A673 (cell line): ENCODE results near the gene PFKM. TPM values are rescaled to one million over a fixed set of nuclear protein-coding genes. Genes with fewer than 3 reads are reported as not detected.

Source experiments
- BruUV-seq: library from RNA; stranded (reverse); fragments of 400-500 nt; replicated peaks from 2 replicates; lab custom pipeline; 2021; lab: Mats Ljungman, UMichigan
- CTCF ChIA-PET: fragments of 300-600 bp; sonication (Branson Sonifier 250); formaldehyde crosslinking; loops from one replicate; lab custom pipeline; 2022; ENCODE audit warnings: antibody characterized with exemption; lab: Charles Lee
- POLR2A ChIA-PET: fragments of 300-600 bp; sonication (Branson Sonifier 250); formaldehyde crosslinking; loops from one replicate; lab custom pipeline; 2022; ENCODE audit warnings: antibody characterized with exemption; ENCODE audit not compliant: low non-redundant PET; lab: Charles Lee
- DNase-seq: peaks from one replicate; pipeline ENCODE4 v3.0.0-alpha.2; 2015; ENCODE audit warnings: low spot score
- H3K27ac ChIP-seq: fragments of 200-600 bp; sonication (generic); 2 replicates; pipeline ENCODE4 v1.5.1; 2016; ENCODE audit warnings: mixed run types, low read depth, mild to moderate bottlenecking, mixed read lengths, antibody characterized with exemption, low read length; ENCODE audit not compliant: poor library complexity, severe bottlenecking
- H3K27me3 ChIP-seq: fragments of 200-600 bp; sonication (generic); replicated peaks from 2 replicates; pipeline ENCODE4 v1.6.1; 2017; ENCODE audit warnings: mixed run types, low read depth, mild to moderate bottlenecking, mixed read lengths, antibody characterized with exemption, low read length; ENCODE audit not compliant: insufficient read depth, poor library complexity
- H3K36me3 ChIP-seq: fragments of 200-600 bp; sonication (generic); 2 replicates; pipeline ENCODE4 v1.6.1; 2016; ENCODE audit warnings: mixed run types, mild to moderate bottlenecking, mixed read lengths, antibody characterized with exemption, low read length; ENCODE audit not compliant: insufficient read depth, poor library complexity, severe bottlenecking
- H3K4me1 ChIP-seq: fragments of 200-600 bp; sonication (generic); 2 replicates; pipeline ENCODE4 v1.6.1; 2017; ENCODE audit warnings: mixed run types, mild to moderate bottlenecking, mixed read lengths, antibody characterized with exemption, low read length; ENCODE audit not compliant: insufficient read depth, poor library complexity, severe bottlenecking
- H3K4me3 ChIP-seq: fragments of 200-600 bp; sonication (generic); 2 replicates; pipeline ENCODE4 v1.5.1; 2016; ENCODE audit warnings: low read depth, mixed run types, mild to moderate bottlenecking, mixed read lengths, low read length; ENCODE audit not compliant: poor library complexity, severe bottlenecking
- H3K9me3 ChIP-seq: fragments of 200-600 bp; sonication (generic); 2 replicates; pipeline ENCODE4 v1.6.1; 2016; ENCODE audit warnings: mixed run types, low read depth, mild to moderate bottlenecking, mixed read lengths, antibody characterized with exemption, low read length; ENCODE audit not compliant: poor library complexity, severe bottlenecking
- EZH2 ChIP-seq: fragments of 200-600 bp; sonication (generic); IDR thresholded peaks from 2 replicates; pipeline ENCODE4 v1.6.1; 2017; ENCODE audit warnings: borderline replicate concordance, low read depth, mild to moderate bottlenecking, mixed read lengths, antibody characterized with exemption, low read length; ENCODE audit not compliant: poor library complexity, severe bottlenecking
- intact Hi-C: fragments of 100-400 bp; cut with micrococcal nuclease; formaldehyde crosslinking; loops from one replicate; pipeline ENCODE4 v1.10.0; 2022; ENCODE audit not compliant: unreplicated experiment
- total RNA-seq: library from RNA; stranded (reverse); gene quantifications from 2 replicates; pipeline ENCODE4 v1.2.3, GENCODE V29; 2021
- TF ChIP-seq, protein P1 (sequence below): fragments of 300-800, 200-600 bp; sonication (generic); conservative IDR thresholded peaks from 2 replicates; pipeline ENCODE4 v1.5.1; 2017; ENCODE audit warnings: low read depth, mild to moderate bottlenecking, antibody characterized with exemption, low read length, moderate library complexity, mixed read lengths

Gene PFKM
- total RNA-seq, 1 experiment from 2014 or later, result 114 TPM

DNA sequence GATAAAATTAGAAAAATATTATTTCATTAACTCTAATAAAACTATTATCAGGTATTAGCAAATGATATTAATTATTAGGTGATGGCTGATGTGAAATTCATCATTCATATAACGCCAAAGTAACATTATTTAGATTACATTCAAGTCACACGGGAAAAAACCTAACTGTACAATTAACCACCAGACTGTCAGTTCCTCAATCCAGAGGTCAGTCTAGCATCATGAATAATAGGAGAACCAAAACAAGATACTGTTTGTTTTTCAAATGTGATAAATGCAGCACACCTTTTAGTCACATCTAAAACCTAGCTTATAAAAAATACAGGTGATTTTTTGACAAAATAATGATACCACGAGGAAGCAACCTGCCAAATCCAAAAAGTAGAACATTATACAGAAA, 32.8 kb upstream of the PFKM start:
- peaks cover 62% of the 10 kb centered on the region for H3K36me3 ChIP-seq
- H3K27ac ChIP-seq, result no peak overlapping the region
- ChIA-PET POLR2A (no interaction called here), CTCF (no interaction called here)
- no peak for TF ChIP-seq EZH2
- TF ChIP-seq, protein P1, sequence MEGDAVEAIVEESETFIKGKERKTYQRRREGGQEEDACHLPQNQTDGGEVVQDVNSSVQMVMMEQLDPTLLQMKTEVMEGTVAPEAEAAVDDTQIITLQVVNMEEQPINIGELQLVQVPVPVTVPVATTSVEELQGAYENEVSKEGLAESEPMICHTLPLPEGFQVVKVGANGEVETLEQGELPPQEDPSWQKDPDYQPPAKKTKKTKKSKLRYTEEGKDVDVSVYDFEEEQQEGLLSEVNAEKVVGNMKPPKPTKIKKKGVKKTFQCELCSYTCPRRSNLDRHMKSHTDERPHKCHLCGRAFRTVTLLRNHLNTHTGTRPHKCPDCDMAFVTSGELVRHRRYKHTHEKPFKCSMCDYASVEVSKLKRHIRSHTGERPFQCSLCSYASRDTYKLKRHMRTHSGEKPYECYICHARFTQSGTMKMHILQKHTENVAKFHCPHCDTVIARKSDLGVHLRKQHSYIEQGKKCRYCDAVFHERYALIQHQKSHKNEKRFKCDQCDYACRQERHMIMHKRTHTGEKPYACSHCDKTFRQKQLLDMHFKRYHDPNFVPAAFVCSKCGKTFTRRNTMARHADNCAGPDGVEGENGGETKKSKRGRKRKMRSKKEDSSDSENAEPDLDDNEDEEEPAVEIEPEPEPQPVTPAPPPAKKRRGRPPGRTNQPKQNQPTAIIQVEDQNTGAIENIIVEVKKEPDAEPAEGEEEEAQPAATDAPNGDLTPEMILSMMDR, result no peak
- intact Hi-C loops, result loop anchor here (10.0 kb wide), 1 partner anchor 528 kb away; no protein-coding TSS in a partner anchor
- no peaks in the 10 kb centered on the region for H3K9me3 ChIP-seq
- no peaks in the 10 kb centered on the region for H3K4me1 ChIP-seq
- no peak overlapping the region for H3K4me3 ChIP-seq
- H3K27me3 ChIP-seq, result no peaks in the 10 kb centered on the region
- DNase-seq, result no peak
- no TSS peak for BruUV-seq

DNA sequence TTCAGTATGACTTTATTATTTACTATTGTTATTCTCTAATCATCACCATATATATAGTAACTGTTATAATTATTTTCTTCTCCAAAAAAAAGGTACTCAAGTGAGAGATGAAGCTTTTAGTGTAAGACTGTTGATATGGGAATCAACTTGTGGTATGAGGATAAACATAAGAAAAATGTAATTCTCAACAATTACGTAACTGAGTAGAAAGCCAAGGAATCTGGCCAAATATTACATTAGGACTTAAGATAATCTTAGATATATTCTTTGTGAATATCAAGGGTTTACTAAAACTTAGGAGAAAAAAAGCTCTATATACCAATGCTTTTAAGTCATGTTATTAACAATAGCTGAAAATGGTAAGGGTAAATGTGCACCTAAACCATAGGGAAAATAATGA, 26.6 kb upstream of the PFKM start:
- Histone ChIP-seq H3K9me3 (no peaks in the 10 kb centered on the region), H3K4me1 (no peaks in the 10 kb centered on the region), H3K27ac (no peak overlapping the region), H3K36me3 (peaks cover 43% of the 10 kb centered on the region), H3K4me3 (no peak overlapping the region), H3K27me3 (no peaks in the 10 kb centered on the region)
- intact Hi-C loops, result no loop called here
- ChIA-PET CTCF (no interaction called here), POLR2A (no interaction called here)
- no TSS peak for BruUV-seq
- TF ChIP-seq, protein P1, result no peak
- no peak for DNase-seq

DNA sequence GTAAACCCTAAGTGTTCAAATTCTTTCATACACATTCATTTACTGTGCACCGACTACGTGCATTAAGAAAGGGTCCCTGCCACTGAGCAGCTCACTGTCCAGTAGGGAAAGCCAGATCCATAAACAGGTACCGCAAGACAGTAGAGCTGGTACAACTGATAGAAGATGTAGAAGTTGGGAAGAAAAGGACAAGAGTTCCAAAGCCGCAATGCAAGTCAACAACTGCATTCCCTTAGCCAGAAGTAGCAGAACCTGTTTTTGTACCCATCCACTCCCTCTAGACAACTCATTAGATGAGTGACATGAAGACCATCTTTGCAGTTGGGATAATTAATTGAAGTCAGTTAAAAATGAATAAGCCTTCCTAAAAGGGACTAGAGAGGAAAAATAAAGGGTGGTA, 14.6 kb upstream of the PFKM start:
- intact Hi-C loops, result no loop called here
- POLR2A ChIA-PET, result no interaction called here

More for the DNA sequence above, 14.6 kb upstream of the PFKM start:
- peak overlapping the region; percentile 94 for H3K4me3 ChIP-seq
- CTCF ChIA-PET, result no interaction called here
- H3K36me3 ChIP-seq, result no peaks in the 10 kb centered on the region
- TF ChIP-seq, protein P1, result no peak
- TF ChIP-seq EZH2, result no peak
- H3K27me3 ChIP-seq, result no peaks in the 10 kb centered on the region
- H3K4me1 ChIP-seq, result peaks cover 18% of the 10 kb centered on the region
- TSS peak; percentile 49 for BruUV-seq
- DNase-seq, result no peak
- H3K27ac ChIP-seq, result no peak overlapping the region
- H3K9me3 ChIP-seq, result no peaks in the 10 kb centered on the region
